Stimulated activated CD4-positive, alpha-beta T cell treated with anti-CD3 and anti-CD28 coated beads, TNF-alpha, amount 100 ng/mL, for 24 hours (primary cell): ENCODE measurements around the gene SSH2.
A peak's percentile ranks its signal among the peaks of the same experiment; 100 is the strongest.
"Not testable (repeated sequence)": the region's sequence is repeated elsewhere in the genome, so short reads cannot be mapped to it uniquely, and the experiment has no call there.

Experiments
- DNase-seq, 3 experiments: peaks; one replicate each; pipeline ENCODE4 v3.0.0-alpha.2; 2020; ENCODE audit warnings: low read depth in 3 of 3

The SSH2 gene

GRCh38 chr17:29744121-29744520 lies 185.9 kb downstream of the SSH2 start:
- no peak for DNase-seq

GRCh38 chr17:29742210-29742513 lies 187.9 kb downstream of the SSH2 start:
- DNase-seq: no peak

GRCh38 chr17:29740017-29740416 lies 190.0 kb downstream of the SSH2 start:
- no peak for DNase-seq

GRCh38 chr17:29734640-29735039 lies 195.4 kb downstream of the SSH2 start:
- DNase-seq: no peak

GRCh38 chr17:29733166-29733565 lies 196.9 kb downstream of the SSH2 start:
- DNase-seq: no peak

GRCh38 chr17:29732613-29733012 lies 197.4 kb downstream of the SSH2 start:
- DNase-seq: no peak

- no peak for DNase-seq
Observed at GRCh38 chr17:29732209-29732608, 197.8 kb downstream of the SSH2 start.

GRCh38 chr17:29731589-29731929 lies 198.5 kb downstream of the SSH2 start:
- DNase-seq: no peak

GRCh38 chr17:29728490-29728889 lies 201.5 kb downstream of the SSH2 start:
- no peak for DNase-seq

GRCh38 chr17:29726715-29727252 lies 203.2 kb downstream of the SSH2 start:
- no peak for DNase-seq

GRCh38 chr17:29725408-29725807 lies 204.6 kb downstream of the SSH2 start:
- DNase-seq: not testable (repeated sequence)

- no peak for DNase-seq
Observed at GRCh38 chr17:29723278-29724047, 206.6 kb downstream of the SSH2 start.

- DNase-seq: peak in 1 of 3 experiments; percentile 7
Observed at GRCh38 chr17:29722411-29723198, 207.4 kb downstream of the SSH2 start.

- DNase-seq: no peak
Observed at GRCh38 chr17:29720551-29720950, 209.5 kb downstream of the SSH2 start.

- DNase-seq: no peak
Observed at GRCh38 chr17:29719469-29719868, 210.6 kb downstream of the SSH2 start.

GRCh38 chr17:29718446-29719039 lies 211.5 kb downstream of the SSH2 start:
- no peak for DNase-seq

GRCh38 chr17:29717817-29718216 lies 212.2 kb downstream of the SSH2 start:
- no peak for DNase-seq

- DNase-seq: no peak
Observed at GRCh38 chr17:29716566-29716965, 213.5 kb downstream of the SSH2 start.

GRCh38 chr17:29715680-29716079 lies 214.3 kb downstream of the SSH2 start:
- no peak for DNase-seq

- DNase-seq: no peak
Observed at GRCh38 chr17:29714146-29714545, 215.9 kb downstream of the SSH2 start.

- no peak for DNase-seq
Observed at GRCh38 chr17:29713626-29714025, 216.4 kb downstream of the SSH2 start.

- DNase-seq: no peak
Observed at GRCh38 chr17:29711588-29712385, 218.2 kb downstream of the SSH2 start.
